Natural killer cell (primary cell): ENCODE data around the gene PIGZ. TPM values are rescaled to one million over a fixed set of nuclear protein-coding genes. Genes with fewer than 3 reads are reported as not detected.

ENCODE experiments used
- ATAC-seq, 3 donors: fragments of 150-1000 bp in 2 of 3; fragments of 200-7000 bp in 1 of 3; cut with Tn5 transposase; 1 replicate in 1 of 3; 2 replicates in 2 of 3; pipeline ENCODE4 v1.10.0; 2021; ENCODE audit warnings: mild to moderate bottlenecking in 2 of 3, moderate library complexity in 2 of 3
- DNase-seq, 2 donors: peaks; one replicate each; pipeline versions ENCODE4 v3.0.0 to v3.0.0-alpha.2; 2013 to 2021; ENCODE audit warnings: mixed read lengths in 1 of 2
- H3K27ac ChIP-seq: one replicate; pipeline ENCODE4 v1.5.1; 2013; ENCODE audit warnings: mild to moderate bottlenecking, low read length
- H3K27me3 ChIP-seq: one replicate; pipeline ENCODE4 v1.6.1; 2013; ENCODE audit warnings: low read length; ENCODE audit not compliant: control insufficient read depth, insufficient read depth
- H3K36me3 ChIP-seq: one replicate; pipeline ENCODE4 v1.6.1; 2013; ENCODE audit warnings: low read length; ENCODE audit not compliant: control insufficient read depth, insufficient read depth
- H3K4me1 ChIP-seq: one replicate; pipeline ENCODE4 v1.6.1; 2013; ENCODE audit warnings: low read length; ENCODE audit not compliant: control insufficient read depth, insufficient read depth
- H3K4me3 ChIP-seq: one replicate; pipeline ENCODE4 v1.5.1; 2013; ENCODE audit warnings: low read length
- H3K9me3 ChIP-seq: one replicate; pipeline ENCODE4 v1.6.1; 2013; ENCODE audit warnings: low read length; ENCODE audit not compliant: control insufficient read depth, insufficient read depth
- H3K27ac Mint-ChIP-seq, 2 donors: one replicate each; pipeline ENCODE4 v1.8.0; 2022; ENCODE audit warnings: mild to moderate bottlenecking in 2 of 2, mixed read lengths in 2 of 2, moderate library complexity in 1 of 2
- H3K27me3 Mint-ChIP-seq, 2 donors: one replicate each; pipeline ENCODE4 v1.8.0; 2022; ENCODE audit warnings: low read depth in 2 of 2, mixed read lengths in 2 of 2
- H3K36me3 Mint-ChIP-seq: one replicate; pipeline ENCODE4 v1.8.0; 2022; ENCODE audit warnings: mixed read lengths
- H3K4me1 Mint-ChIP-seq, 2 donors: one replicate each; pipeline ENCODE4 v1.8.0; 2022; ENCODE audit warnings: mixed read lengths in 2 of 2
- H3K4me3 Mint-ChIP-seq: one replicate; pipeline ENCODE4 v1.8.0; 2022; ENCODE audit warnings: mild to moderate bottlenecking, moderate library complexity, mixed read lengths
- H3K9me3 Mint-ChIP-seq, 2 donors: one replicate each; pipeline ENCODE4 v1.8.0; 2022; ENCODE audit warnings: mixed read lengths in 2 of 2
- CTCF ChIP-seq: fragments of 200-600 bp; IDR thresholded peaks from one replicate; pipeline ENCODE4 v1.8.0; 2022; ENCODE audit warnings: antibody characterized with exemption
- WGBS: methylation state at CpG from one replicate; pipeline ENCODE4 v1.1.7; 2013; ENCODE audit warnings: missing lambda C conversion rate; ENCODE audit not compliant: insufficient coverage; 5-methylcytosine and 5-hydroxymethylcytosine counted together
- intact Hi-C: fragments of 100-400 bp; cut with micrococcal nuclease; formaldehyde crosslinking; loops from one replicate; pipeline ENCODE4 v1.14.2; 2022
- total RNA-seq, 4 donors: library from RNA; stranded (reverse); fragments of 120-200 nt in 1 of 4; gene quantifications; one replicate each; pipeline versions ENCODE4 v1.2.3 to v1.2.4, GENCODE V29; 2013 to 2022

The PIGZ gene
- total RNA-seq, 3 donors from 2014 or later (not counting 1 experiment from before 2014, with no cell fraction given), result 2.2 to 2.3 (median 2.2) TPM

GRCh38 chr3:196915375-196915774, 53.3 kb downstream of the PIGZ start:
- Mint-ChIP-seq H3K9me3 (no peaks in the 10 kb centered on the region), H3K27me3 (no peaks in the 10 kb centered on the region), H3K4me3 (no peak overlapping the region), H3K4me1 (no peaks in the 10 kb centered on the region), H3K27ac (no peak overlapping the region), H3K36me3 (no peaks in the 10 kb centered on the region)
- no peak for ATAC-seq
- intact Hi-C loops, result no loop called here
- H3K4me3 ChIP-seq, result no peak overlapping the region
- TF ChIP-seq CTCF, result no peak
- H3K27me3 ChIP-seq, result no peaks in the 10 kb centered on the region
- H3K9me3 ChIP-seq, result peaks cover 4% of the 10 kb centered on the region
- H3K27ac ChIP-seq, result no peak overlapping the region
- no peaks in the 10 kb centered on the region for H3K4me1 ChIP-seq
- WGBS, result 95% methylated on average over 2 of the region's 3 CpGs
- H3K36me3 ChIP-seq, result peaks cover 12% of the 10 kb centered on the region
- no peak for DNase-seq

GRCh38 chr3:196914866-196915265, 53.8 kb downstream of the PIGZ start:
- H3K9me3 ChIP-seq, result peaks cover 4% of the 10 kb centered on the region

GRCh38 chr3:196903740-196904139, 64.9 kb downstream of the PIGZ start:
- Histone ChIP-seq H3K4me3 (no peak overlapping the region), H3K27ac (no peak overlapping the region), H3K27me3 (no peaks in the 10 kb centered on the region), H3K9me3 (no peaks in the 10 kb centered on the region), H3K36me3 (peaks cover 59% of the 10 kb centered on the region), H3K4me1 (no peaks in the 10 kb centered on the region)
- Mint-ChIP-seq H3K4me3 (no peak overlapping the region), H3K36me3 (peaks cover 6% of the 10 kb centered on the region), H3K27ac (no peak overlapping the region), H3K9me3 (no peaks in the 10 kb centered on the region), H3K27me3 (no peaks in the 10 kb centered on the region), H3K4me1 (no peaks in the 10 kb centered on the region)
- DNase-seq (no peak), ATAC-seq (no peak)
- TF ChIP-seq CTCF, result no peak
- 98% methylated on average over 2 of the region's 2 CpGs for WGBS
- intact Hi-C loops, result no loop called here

More at GRCh38 chr3:196914866-196915265, 53.8 kb downstream of the PIGZ start:
- no peak for ATAC-seq
- no peak overlapping the region for H3K4me3 ChIP-seq
- Mint-ChIP-seq H3K36me3 (no peaks in the 10 kb centered on the region), H3K9me3 (no peaks in the 10 kb centered on the region), H3K4me3 (no peak overlapping the region), H3K27me3 (no peaks in the 10 kb centered on the region), H3K4me1 (no peaks in the 10 kb centered on the region), H3K27ac (no peak overlapping the region)
- H3K4me1 ChIP-seq, result no peaks in the 10 kb centered on the region
- intact Hi-C loops, result no loop called here
- TF ChIP-seq CTCF, result no peak
- H3K27me3 ChIP-seq, result no peaks in the 10 kb centered on the region
- 99% methylated on average over 3 of the region's 4 CpGs for WGBS
- H3K27ac ChIP-seq, result no peak overlapping the region
- DNase-seq, result no peak
- H3K36me3 ChIP-seq, result peaks cover 12% of the 10 kb centered on the region

- Mint-ChIP-seq H3K27me3 (no peaks in the 10 kb centered on the region), H3K4me3 (no peak overlapping the region), H3K36me3 (peaks cover 6% of the 10 kb centered on the region), H3K27ac (no peak overlapping the region), H3K4me1 (peaks cover 0 to 4% of the 10 kb centered on the region in 2 donors), H3K9me3 (no peaks in the 10 kb centered on the region)
- 87% methylated on average over 1 of the region's 1 CpG for WGBS
- no peaks in the 10 kb centered on the region for H3K9me3 ChIP-seq
- intact Hi-C loops, result no loop called here
- TF ChIP-seq CTCF, result no peak
- no peak overlapping the region for H3K4me3 ChIP-seq
- no peaks in the 10 kb centered on the region for H3K4me1 ChIP-seq
- no peaks in the 10 kb centered on the region for H3K27me3 ChIP-seq
- H3K36me3 ChIP-seq, result peaks cover 55% of the 10 kb centered on the region
- ATAC-seq, result no peak
- no peak overlapping the region for H3K27ac ChIP-seq
- no peak for DNase-seq
Observed at GRCh38 chr3:196902296-196902695, 66.3 kb downstream of the PIGZ start.
